ENCODE results near the gene IGSF22.

IGSF22 gene

GRCh38 chr11:18726040-18726439, at the start of gene IGSF22:
IGSF22 (minus strand) TSS chr11:18726188; CDS start chr11:18724236, 1,952 bp downstream.
- no peak for DNase-seq

GRCh38 chr11:18774801-18775200, 48.8 kb upstream of the IGSF22 start:
- DNase-seq, result no peak

GRCh38 chr11:18773681-18774080, 47.7 kb upstream of the IGSF22 start:
- DNase-seq, result no peak

- no peak for DNase-seq
Observed at GRCh38 chr11:18773104-18773503, 47.1 kb upstream of the IGSF22 start.

- DNase-seq, result no peak
Observed at GRCh38 chr11:18772211-18772610, 46.2 kb upstream of the IGSF22 start.

- no peak for DNase-seq
Observed at GRCh38 chr11:18771266-18772035, 45.5 kb upstream of the IGSF22 start.

GRCh38 chr11:18770479-18771125, 44.6 kb upstream of the IGSF22 start:
- DNase-seq, result no peak

GRCh38 chr11:18769802-18770456, 43.9 kb upstream of the IGSF22 start:
- DNase-seq, result no peak

GRCh38 chr11:18768978-18769377, 43.0 kb upstream of the IGSF22 start:
- no peak for DNase-seq

GRCh38 chr11:18768472-18768901, 42.5 kb upstream of the IGSF22 start:
- DNase-seq, result no peak

GRCh38 chr11:18766015-18766414, 40.0 kb upstream of the IGSF22 start:
- DNase-seq, result no peak

- no peak for DNase-seq
Observed at GRCh38 chr11:18765554-18765953, 39.6 kb upstream of the IGSF22 start.

- DNase-seq, result no peak
Observed at GRCh38 chr11:18761741-18762140, 35.8 kb upstream of the IGSF22 start.

GRCh38 chr11:18761144-18761543, 35.2 kb upstream of the IGSF22 start:
- no peak for DNase-seq

GRCh38 chr11:18757811-18758210, 31.8 kb upstream of the IGSF22 start:
- no peak for DNase-seq

GRCh38 chr11:18756889-18757288, 30.9 kb upstream of the IGSF22 start:
- no peak for DNase-seq

- DNase-seq, result no peak
Observed at GRCh38 chr11:18754308-18754707, 28.3 kb upstream of the IGSF22 start.

- no peak for DNase-seq
Observed at GRCh38 chr11:18752502-18752901, 26.5 kb upstream of the IGSF22 start.

- no peak for DNase-seq
Observed at GRCh38 chr11:18750944-18751343, 25.0 kb upstream of the IGSF22 start.

- DNase-seq, result no peak
Observed at GRCh38 chr11:18749681-18750319, 23.8 kb upstream of the IGSF22 start.

- DNase-seq, result no peak
Observed at GRCh38 chr11:18748766-18749365, 22.9 kb upstream of the IGSF22 start.

- DNase-seq, result no peak
Observed at GRCh38 chr11:18745251-18745650, 19.3 kb upstream of the IGSF22 start.

- no peak for DNase-seq
Observed at GRCh38 chr11:18743900-18744514, 18.0 kb upstream of the IGSF22 start.
